ENCODE data around the gene DSCAML1.

DNA sequence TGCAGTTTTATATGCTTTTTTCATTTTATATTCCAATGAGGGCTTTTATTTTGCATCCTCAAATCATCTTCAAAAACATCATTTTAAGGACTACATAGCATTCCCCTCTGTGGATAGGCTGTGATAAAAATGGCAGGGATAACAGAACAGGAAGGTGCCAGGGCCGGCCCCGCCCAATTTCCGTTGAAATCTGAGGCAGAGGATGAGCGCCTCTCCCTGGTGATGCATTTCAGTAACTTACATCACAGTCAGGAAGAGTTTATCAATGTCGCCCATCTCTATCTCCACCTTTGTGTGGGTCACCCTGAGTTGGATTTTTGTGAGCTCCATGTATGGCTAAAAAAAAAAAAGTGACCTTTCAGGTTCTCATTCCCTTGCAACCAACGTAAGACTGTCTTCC is 201.6 kb downstream of the DSCAML1 start:
- TF ChIP-seq POLR2A (IDR thresholded peaks at IDR 0.05; ENCODE audit: low read depth, low read length), result no peak
- TF ChIP-seq POLR2AphosphoS5 (IDR thresholded peaks at IDR 0.05; ENCODE audit: low read depth, low read length), result no peak
- no peak for TF ChIP-seq PAX5 (IDR thresholded peaks at IDR 0.05; ENCODE audit: insufficient read depth, low read length, severe bottlenecking)
- no peak for TF ChIP-seq TAF1 (IDR thresholded peaks at IDR 0.05; ENCODE audit: low read depth, low read length)

Data from GM12891 (cell line).